Measurements from ENCODE around the gene NLK.
"Not testable (repeated sequence)": the region's sequence is repeated elsewhere in the genome, so short reads cannot be mapped to it uniquely, and the experiment has no call there.

The NLK gene

GRCh38 chr17:28228986-28229729 is 186.7 kb downstream of the NLK start:
- DNase-seq (ENCODE audit: low read depth in 2 of 2, low spot score in 1 of 2), result no peak

DNA sequence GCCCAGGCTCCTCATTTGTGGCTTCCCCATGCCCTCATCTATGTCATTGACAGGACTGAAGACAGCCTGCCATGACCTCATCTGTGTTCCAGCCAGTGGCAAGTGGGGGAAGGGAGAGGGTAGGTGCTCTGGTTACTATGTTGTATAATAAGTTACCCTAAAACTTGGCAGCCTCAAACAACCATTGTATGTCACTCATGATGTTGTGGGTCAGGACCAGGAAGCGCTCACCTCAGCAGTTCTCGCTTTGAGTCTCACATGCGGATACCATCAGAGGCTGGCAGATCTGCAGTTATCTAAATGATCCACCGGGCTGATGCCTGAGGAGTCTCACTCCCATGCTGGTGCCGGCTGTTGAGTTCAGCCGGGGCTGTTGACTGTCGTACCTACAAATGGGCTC is 187.5 kb downstream of the NLK start:
- DNase-seq (ENCODE audit: low read depth in 2 of 2, low spot score in 1 of 2), result no peak

DNA sequence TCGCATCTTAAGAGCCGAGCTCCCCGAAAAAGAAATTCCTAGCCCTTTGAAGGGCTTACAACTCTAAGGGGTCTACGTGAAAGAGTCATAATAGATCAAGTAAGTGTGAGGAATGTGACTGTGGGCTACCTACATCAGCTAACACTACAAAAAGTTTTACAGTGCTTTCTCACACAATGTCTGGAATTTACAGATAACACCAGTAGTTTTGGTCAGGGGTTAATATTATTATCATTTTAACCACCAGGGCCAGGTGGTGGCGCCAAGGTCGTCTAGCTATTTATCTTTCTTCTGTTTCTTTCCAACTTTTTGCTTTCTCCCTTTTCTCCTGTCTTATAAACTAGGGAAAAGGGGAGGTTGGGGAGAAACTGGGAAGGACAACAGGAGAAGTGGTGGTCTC is 188.1 kb downstream of the NLK start:
- DNase-seq (ENCODE audit: low read depth in 2 of 2, low spot score in 1 of 2), result not testable (repeated sequence)

- DNase-seq (ENCODE audit: low read depth in 2 of 2, low spot score in 1 of 2), result not testable (repeated sequence)
These were observed 189.1 kb downstream of the NLK start for GRCh38 chr17:28231624-28232023.

- DNase-seq (ENCODE audit: low read depth in 2 of 2, low spot score in 1 of 2), result not testable (repeated sequence)
These were observed 190.7 kb downstream of the NLK start for GRCh38 chr17:28232966-28233870.

DNA sequence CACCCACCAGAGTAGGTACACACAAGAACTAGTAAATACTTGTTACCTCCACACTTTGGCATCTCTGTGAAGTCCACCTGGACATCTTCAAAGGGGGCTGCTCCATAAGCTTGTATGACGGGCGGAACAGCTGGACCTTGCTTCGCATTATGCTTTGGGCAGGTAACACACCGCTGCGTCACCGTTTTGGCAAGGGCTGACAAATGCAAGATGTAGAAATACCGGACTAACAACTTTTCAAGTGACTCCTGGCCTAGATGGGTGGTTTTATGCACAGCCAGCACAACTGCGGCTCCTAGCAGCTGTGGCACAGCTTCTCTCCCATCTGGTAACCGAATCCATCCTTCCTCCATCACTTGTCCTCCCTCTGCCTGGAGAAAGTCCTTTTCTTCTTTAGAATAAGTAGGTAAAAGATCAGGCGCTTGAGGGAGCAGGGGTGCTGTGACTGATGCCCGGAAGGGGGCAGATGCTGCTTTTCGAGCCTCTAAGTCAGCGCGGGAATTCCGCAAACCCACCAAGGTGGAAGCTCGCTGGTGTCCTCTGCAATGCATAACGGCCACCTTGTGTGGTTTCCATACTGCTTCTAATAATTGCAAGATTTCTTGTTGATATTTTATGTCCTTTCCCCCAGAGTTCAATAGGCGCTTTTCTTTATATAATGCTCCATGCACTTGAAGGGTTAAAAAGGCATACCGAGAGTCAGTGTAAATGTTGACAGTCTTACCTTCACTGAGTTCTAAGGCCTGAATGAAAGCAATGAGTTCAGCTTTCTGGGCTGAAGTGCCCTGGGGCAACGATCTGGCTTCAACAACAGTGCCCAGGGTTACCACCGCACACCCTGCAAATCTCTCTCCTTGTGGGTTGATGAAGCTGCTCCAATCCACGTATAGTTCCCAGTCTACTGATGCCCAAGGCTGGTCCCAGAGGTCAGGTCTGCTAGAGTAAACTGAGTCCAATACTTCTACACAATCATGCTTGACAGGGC is 191.7 kb downstream of the NLK start:
- not testable (repeated sequence) for DNase-seq (ENCODE audit: low read depth in 2 of 2, low spot score in 1 of 2)

GRCh38 chr17:28235066-28235700 is 192.7 kb downstream of the NLK start:
- DNase-seq (ENCODE audit: low read depth in 2 of 2, low spot score in 1 of 2), result not testable (repeated sequence)

- DNase-seq (ENCODE audit: low read depth in 2 of 2, low spot score in 1 of 2), result not testable (repeated sequence)
These were observed 193.7 kb downstream of the NLK start for GRCh38 chr17:28236033-28236653.

DNA sequence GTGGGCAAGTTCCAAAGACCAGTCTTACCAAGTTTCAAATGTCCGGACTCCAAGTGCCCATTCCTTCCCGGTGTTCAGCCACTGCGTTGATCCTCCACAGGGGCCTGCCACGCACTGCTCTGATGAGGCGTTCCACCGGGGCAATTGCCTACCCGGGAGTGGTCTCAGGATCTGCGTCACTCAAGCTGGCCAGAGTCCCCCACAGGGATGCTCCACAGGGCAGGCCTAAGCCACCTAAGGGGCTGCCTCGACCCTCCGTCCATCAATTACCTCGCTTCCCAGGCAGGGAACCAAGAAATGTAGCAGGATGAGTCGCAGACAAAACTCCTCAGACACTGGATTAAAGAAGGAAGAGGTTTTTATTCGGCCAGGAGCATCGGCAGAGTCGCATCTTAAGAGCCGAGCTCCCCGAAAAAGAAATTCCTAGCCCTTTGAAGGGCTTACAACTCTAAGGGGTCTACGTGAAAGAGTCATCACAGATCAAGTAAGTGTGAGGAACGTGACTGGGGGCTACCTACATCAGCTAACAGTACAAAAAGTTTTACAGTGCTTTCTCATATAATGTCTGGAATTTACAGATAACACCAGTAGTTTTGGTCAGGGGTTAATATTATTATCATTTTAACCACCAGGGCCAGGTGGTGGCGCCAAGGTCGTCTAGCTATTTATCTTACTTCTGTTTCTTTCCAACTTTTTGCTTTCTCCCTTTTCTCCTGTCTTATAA is 196.2 kb downstream of the NLK start:
- DNase-seq (ENCODE audit: low read depth in 2 of 2, low spot score in 1 of 2), result not testable (repeated sequence)

- DNase-seq (ENCODE audit: low read depth in 2 of 2, low spot score in 1 of 2), result no peak
These were observed 196.8 kb downstream of the NLK start for GRCh38 chr17:28239271-28239624.

- DNase-seq (ENCODE audit: low read depth in 2 of 2, low spot score in 1 of 2), result no peak
These were observed 198.3 kb downstream of the NLK start for GRCh38 chr17:28240688-28241340.

DNA sequence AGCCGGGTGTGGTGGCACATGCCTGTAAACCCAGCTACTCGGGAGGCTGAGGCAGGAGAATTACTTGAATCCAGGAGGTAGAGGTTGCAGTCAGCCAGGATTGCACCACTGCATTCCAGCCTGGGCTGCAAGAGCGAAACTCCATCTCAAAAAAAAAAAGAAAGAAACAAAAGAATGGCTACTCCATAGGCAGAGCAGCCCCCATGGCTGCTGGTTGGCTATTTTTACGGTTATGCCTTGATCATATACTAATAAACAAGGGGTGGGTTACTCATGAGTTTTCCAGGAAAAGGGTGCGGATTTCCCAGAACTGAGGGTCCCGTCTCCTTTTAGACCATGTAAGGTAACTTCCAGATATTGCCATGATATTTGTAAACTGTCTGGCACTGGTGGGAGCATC is 200.3 kb downstream of the NLK start:
- DNase-seq (ENCODE audit: low read depth in 2 of 2, low spot score in 1 of 2), result no peak

- not testable (repeated sequence) for DNase-seq (ENCODE audit: low read depth in 2 of 2, low spot score in 1 of 2)
These were observed 200.8 kb downstream of the NLK start for GRCh38 chr17:28243268-28243667.

DNA sequence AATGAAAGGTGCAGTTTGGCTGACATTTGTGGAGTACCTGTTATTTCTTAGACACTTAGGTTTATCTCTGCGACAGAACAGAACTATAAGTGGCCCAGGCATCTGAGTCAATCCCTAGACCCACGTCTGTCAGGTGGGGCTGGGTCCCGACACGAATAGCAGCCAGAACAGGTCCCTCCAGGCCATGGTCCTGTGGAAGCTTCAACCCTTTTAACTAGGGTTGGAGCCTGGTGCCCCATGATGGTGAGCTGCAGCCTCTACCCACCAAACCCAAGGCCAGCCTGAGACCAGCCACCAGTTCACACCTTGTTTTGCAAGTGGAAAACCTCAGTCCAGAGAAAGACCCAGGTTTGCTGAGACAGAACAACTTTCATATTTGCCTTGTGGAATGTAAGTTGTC is 202.0 kb downstream of the NLK start:
- DNase-seq (ENCODE audit: low read depth in 2 of 2, low spot score in 1 of 2), result no peak
